Caco-2 (cell line): Measurements from ENCODE around the gene HHAT. TPM values are rescaled to one million over a fixed set of nuclear protein-coding genes. Genes with fewer than 3 reads are reported as not detected.

Source experiments
- BruUV-seq: library from RNA; stranded (reverse); fragments of 400-500 nt; replicated peaks from 2 replicates; lab custom pipeline; 2021; lab: Mats Ljungman, UMichigan
- CTCF ChIA-PET: fragments of 300-600 bp; sonication (Branson Sonifier 250); formaldehyde crosslinking; loops from one replicate; lab custom pipeline; 2022; ENCODE audit warnings: antibody characterized with exemption; lab: Charles Lee
- POLR2A ChIA-PET: fragments of 300-600 bp; sonication (Branson Sonifier 250); formaldehyde crosslinking; loops from one replicate; lab custom pipeline; 2022; ENCODE audit warnings: antibody characterized with exemption; lab: Charles Lee
- DNase-seq, 2 experiments: peaks; one replicate each; pipeline versions ENCODE4 v3.0.0 to v3.0.0-alpha.2; 2020 to 2022
- H3K27me3 ChIP-seq: replicated peaks from 2 replicates; pipeline ENCODE4 v1.6.0; 2011; ENCODE audit warnings: low read length; ENCODE audit not compliant: control insufficient read depth, insufficient read depth
- H3K36me3 ChIP-seq: 2 replicates; pipeline ENCODE4 v1.5.1; 2011; ENCODE audit warnings: low read length; ENCODE audit not compliant: control insufficient read depth, insufficient read depth
- H3K4me1 ChIP-seq: fragments of 250-450 bp; sonication (Bioruptor Pico); 2 replicates; pipeline ENCODE4 v1.5.1; 2020; ENCODE audit warnings: mild to moderate bottlenecking
- H3K4me3 ChIP-seq: 2 replicates; pipeline ENCODE4 v1.5.1; 2011; ENCODE audit warnings: low read depth, mild to moderate bottlenecking, control low read depth, low read length
- H3K9me3 ChIP-seq: fragments of 250-450 bp; sonication (Bioruptor Pico); 2 replicates; pipeline ENCODE4 v1.5.1; 2020; ENCODE audit warnings: mild to moderate bottlenecking, moderate library complexity
- H3K27ac Mint-ChIP-seq: one replicate; pipeline ENCODE4 v1.8.0; 2022; ENCODE audit warnings: mixed read lengths; ENCODE audit not compliant: unreplicated experiment
- H3K27me3 Mint-ChIP-seq: one replicate; pipeline ENCODE4 v1.8.0; 2022; ENCODE audit warnings: mixed read lengths; ENCODE audit not compliant: insufficient read depth, unreplicated experiment
- H3K36me3 Mint-ChIP-seq: one replicate; pipeline ENCODE4 v1.8.0; 2022; ENCODE audit warnings: mild to moderate bottlenecking, mixed read lengths; ENCODE audit not compliant: insufficient read depth, unreplicated experiment
- H3K4me1 Mint-ChIP-seq: one replicate; pipeline ENCODE4 v1.8.0; 2022; ENCODE audit warnings: low read depth, mixed read lengths; ENCODE audit not compliant: unreplicated experiment
- H3K4me3 Mint-ChIP-seq: one replicate; pipeline ENCODE4 v1.8.0; 2022; ENCODE audit warnings: mild to moderate bottlenecking, moderate library complexity, mixed read lengths; ENCODE audit not compliant: unreplicated experiment
- H3K9me3 Mint-ChIP-seq: one replicate; pipeline ENCODE4 v1.8.0; 2022; ENCODE audit warnings: mixed read lengths; ENCODE audit not compliant: unreplicated experiment
- CTCF ChIP-seq, 2 experiments: fragments of 200-600 bp in 1 of 2; IDR thresholded peaks; 1 replicate in 1 of 2; 2 replicates in 1 of 2; pipeline versions ENCODE4 v1.5.1 to v1.8.0; 2011 to 2022; ENCODE audit warnings: antibody characterized with exemption in 1 of 2, control low read depth in 1 of 2, inconsistent platforms in 1 of 2, low read depth in 1 of 2, low read length in 1 of 2, mild to moderate bottlenecking in 1 of 2, moderate library complexity in 1 of 2; ENCODE audit not compliant: insufficient read depth in 1 of 2, severe bottlenecking in 1 of 2, unreplicated experiment in 1 of 2
- intact Hi-C: fragments of 100-400 bp; cut with micrococcal nuclease; formaldehyde crosslinking; loops from one replicate; pipeline ENCODE4 v1.10.0; 2022; ENCODE audit not compliant: unreplicated experiment
- total RNA-seq: library from RNA; stranded (reverse); gene quantifications from 2 replicates; pipeline ENCODE4 v1.2.3, GENCODE V29; 2022

The HHAT gene
- total RNA-seq, 1 experiment from 2014 or later: 3.9 TPM

- ChIA-PET POLR2A (no interaction called here), CTCF (interaction anchor here (1.0 kb wide), 1 partner anchor 18 kb away, joined by 3 read pairs; no protein-coding TSS in a partner anchor)
- TF ChIP-seq CTCF (IDR thresholded peaks at IDR 0.05; ENCODE audit: insufficient read depth in 1 of 2, low read depth in 1 of 2, low read length in 1 of 2, severe bottlenecking in 1 of 2, unreplicated experiment in 1 of 2): no peak
- Mint-ChIP-seq H3K27ac (no peak overlapping the region), H3K4me1 (peaks cover 25% of the 10 kb centered on the region), H3K36me3 (peaks cover 15% of the 10 kb centered on the region), H3K9me3 (no peaks in the 10 kb centered on the region), H3K27me3 (no peaks in the 10 kb centered on the region), H3K4me3 (no peak overlapping the region)
- BruUV-seq: no TSS peak
- Histone ChIP-seq H3K9me3 (no peaks in the 10 kb centered on the region), H3K4me1 (peaks cover 10% of the 10 kb centered on the region), H3K27me3 (no peaks in the 10 kb centered on the region), H3K36me3 (no peaks in the 10 kb centered on the region), H3K4me3 (no peak overlapping the region)
- intact Hi-C loops: no loop called here
- DNase-seq: no peak
Observed at GRCh38 chr1:210376836-210377372, 48.2 kb downstream of the HHAT start.

GRCh38 chr1:210377731-210378333, 49.1 kb downstream of the HHAT start:
- no peak for DNase-seq
- no peak overlapping the region for H3K4me3 Mint-ChIP-seq
- Histone ChIP-seq H3K4me3 (no peak overlapping the region), H3K27me3 (no peaks in the 10 kb centered on the region), H3K9me3 (no peaks in the 10 kb centered on the region), H3K36me3 (no peaks in the 10 kb centered on the region), H3K4me1 (peaks cover 8% of the 10 kb centered on the region)
- H3K27ac Mint-ChIP-seq: no peak overlapping the region
- H3K36me3 Mint-ChIP-seq: peaks cover 15% of the 10 kb centered on the region
- intact Hi-C loops: no loop called here
- no peak for TF ChIP-seq CTCF (IDR thresholded peaks at IDR 0.05; ENCODE audit: insufficient read depth in 1 of 2, low read depth in 1 of 2, low read length in 1 of 2, severe bottlenecking in 1 of 2, unreplicated experiment in 1 of 2)
- CTCF ChIA-PET: no interaction called here
- no peaks in the 10 kb centered on the region for H3K27me3 Mint-ChIP-seq
- H3K9me3 Mint-ChIP-seq: no peaks in the 10 kb centered on the region
- peaks cover 24% of the 10 kb centered on the region for H3K4me1 Mint-ChIP-seq
- POLR2A ChIA-PET: no interaction called here
- BruUV-seq: no TSS peak

- H3K4me3 Mint-ChIP-seq: no peak overlapping the region
- TF ChIP-seq CTCF (IDR thresholded peaks at IDR 0.05; ENCODE audit: insufficient read depth in 1 of 2, low read depth in 1 of 2, low read length in 1 of 2, severe bottlenecking in 1 of 2, unreplicated experiment in 1 of 2): no peak
- H3K36me3 Mint-ChIP-seq: peaks cover 10% of the 10 kb centered on the region
- Histone ChIP-seq H3K9me3 (no peaks in the 10 kb centered on the region), H3K27me3 (no peaks in the 10 kb centered on the region), H3K4me1 (no peaks in the 10 kb centered on the region), H3K36me3 (no peaks in the 10 kb centered on the region), H3K4me3 (no peak overlapping the region)
- ChIA-PET POLR2A (no interaction called here), CTCF (no interaction called here)
- H3K27ac Mint-ChIP-seq: no peak overlapping the region
- intact Hi-C loops: loop anchor here (1.0 kb wide), 1 partner anchor 22 kb away; no protein-coding TSS in a partner anchor
- H3K27me3 Mint-ChIP-seq: no peaks in the 10 kb centered on the region
- BruUV-seq: no TSS peak
- no peaks in the 10 kb centered on the region for H3K9me3 Mint-ChIP-seq
- no peak for DNase-seq
- peaks cover 15% of the 10 kb centered on the region for H3K4me1 Mint-ChIP-seq
Observed at GRCh38 chr1:210378736-210379135, 50.0 kb downstream of the HHAT start.
